A549 (cell line): ENCODE measurements around the gene NFX1. TPM values are rescaled to one million over a fixed set of nuclear protein-coding genes. Genes with fewer than 3 reads are reported as not detected.

Experiments
- BHLHE40 ChIP-seq: IDR thresholded peaks from 2 replicates; pipeline ENCODE4 v1.6.1; 2012; ENCODE audit warnings: low read depth, low read length, inconsistent platforms
- CEBPB ChIP-seq, 2 experiments: fragments of >200 bp in 1 of 2; sonication (Bioruptor Twin) in 1 of 2; formaldehyde crosslinking in 1 of 2; IDR thresholded peaks; 2 replicates each; pipeline ENCODE4 v1.6.1; 2012 to 2016
- CHD2 ChIP-seq: fragments of 150-350 bp; IDR thresholded peaks from 2 replicates; pipeline ENCODE4 v1.6.1; 2014; ENCODE audit warnings: low read length; ENCODE audit not compliant: partially characterized antibody
- CHD4 ChIP-seq: fragments of 200-600 bp; sonication (generic); IDR thresholded peaks from 2 replicates; pipeline ENCODE4 v1.6.1; 2016; ENCODE audit warnings: antibody characterized with exemption, mild to moderate bottlenecking, borderline replicate concordance
- CTCF ChIP-seq: fragments of >200 bp; sonication (Bioruptor Twin); formaldehyde crosslinking; IDR thresholded peaks from 3 replicates; pipeline ENCODE4 v1.5.1; 2016
- E2F6 ChIP-seq: IDR thresholded peaks from 2 replicates; pipeline ENCODE4 v1.6.1; 2012; ENCODE audit warnings: low read depth, borderline replicate concordance
- EHF ChIP-seq: fragments of 250-450 bp; sonication (Bioruptor Pico); IDR thresholded peaks from 2 replicates; pipeline ENCODE4 v1.5.0; 2020; ENCODE audit warnings: mild to moderate bottlenecking
- EP300 ChIP-seq, 2 experiments: fragments of >200 bp; sonication (Bioruptor Twin); formaldehyde crosslinking; IDR thresholded peaks; 2 replicates in 1 of 2; 3 replicates in 1 of 2; pipeline ENCODE4 v1.6.1; 2016 to 2017
- FOSL2 ChIP-seq, 2 experiments: fragments of 450-650 bp in 1 of 2; fragments of >200 bp in 1 of 2; sonication (Bioruptor Twin) in 1 of 2; formaldehyde crosslinking; IDR thresholded peaks; 2 replicates each; pipeline versions ENCODE4 v1.5.0 to v1.6.1; 2016 to 2020; ENCODE audit warnings: mild to moderate bottlenecking in 1 of 2, moderate library complexity in 1 of 2
- FOXS1 ChIP-seq: fragments of 250-450 bp; sonication (Bioruptor Pico); IDR thresholded peaks from 2 replicates; pipeline ENCODE4 v1.5.0; 2020; ENCODE audit warnings: mild to moderate bottlenecking, moderate library complexity
- GATA3 ChIP-seq: IDR thresholded peaks from 2 replicates; pipeline ENCODE4 v1.6.1; 2012; ENCODE audit warnings: borderline replicate concordance
- HDAC2 ChIP-seq: fragments of 200-600 bp; sonication (generic); IDR thresholded peaks from 2 replicates; pipeline ENCODE4 v1.6.1; 2016
- HOXB13 ChIP-seq: fragments of 250-450 bp; sonication (Bioruptor Pico); IDR thresholded peaks from 2 replicates; pipeline ENCODE4 v1.5.0; 2020; ENCODE audit warnings: low read depth, mild to moderate bottlenecking, moderate library complexity
- JUN ChIP-seq, 2 experiments: fragments of >200 bp; sonication (Bioruptor Twin); formaldehyde crosslinking; IDR thresholded peaks; 2 replicates in 1 of 2; 3 replicates in 1 of 2; pipeline ENCODE4 v1.6.1; 2016 to 2017
- KDM5A ChIP-seq: fragments of 200-600 bp; sonication (generic); IDR thresholded peaks from 2 replicates; pipeline ENCODE4 v1.6.1; 2016; ENCODE audit warnings: antibody characterized with exemption, mild to moderate bottlenecking
- NR3C1 ChIP-seq: fragments of >200 bp; sonication (Bioruptor Twin); formaldehyde crosslinking; IDR thresholded peaks from 3 replicates; pipeline ENCODE4 v1.6.1; 2017
- RARB ChIP-seq: fragments of 250-450 bp; sonication (Bioruptor Pico); IDR thresholded peaks from 2 replicates; pipeline ENCODE4 v1.8.0; 2021; ENCODE audit warnings: mild to moderate bottlenecking, moderate library complexity
- RCOR1 ChIP-seq: fragments of 150-350 bp; IDR thresholded peaks from 2 replicates; pipeline ENCODE4 v1.6.1; 2014; ENCODE audit warnings: antibody characterized with exemption, low read length, low read depth
- REST ChIP-seq: fragments of 200-600 bp; sonication (generic); IDR thresholded peaks from 2 replicates; pipeline ENCODE4 v1.6.1; 2016; ENCODE audit warnings: antibody characterized with exemption, mild to moderate bottlenecking, moderate library complexity
- TP53 ChIP-seq: fragments of 250-450 bp; sonication (Bioruptor Pico); IDR thresholded peaks from 2 replicates; pipeline ENCODE4 v1.5.0; 2021; ENCODE audit warnings: mild to moderate bottlenecking, moderate library complexity
- ZC3H11A ChIP-seq: fragments of 450-650 bp; IDR thresholded peaks from 2 replicates; pipeline ENCODE4 v1.6.1; 2014; ENCODE audit warnings: antibody characterized with exemption, mild to moderate bottlenecking
- ZFP36 ChIP-seq: fragments of 450-650 bp; IDR thresholded peaks from 2 replicates; pipeline ENCODE4 v1.6.1; 2014; ENCODE audit warnings: borderline replicate concordance; ENCODE audit not compliant: partially characterized antibody
- ZNF302 ChIP-seq: fragments of 250-450 bp; sonication (Bioruptor Pico); IDR thresholded peaks from 2 replicates; pipeline ENCODE4 v1.9.0; 2021; ENCODE audit warnings: inconsistent platforms, mild to moderate bottlenecking, moderate library complexity
- polyA plus RNA-seq, 4 experiments: library from polyadenylated mRNA; depleted of rRNA in 3 of 4; stranded (reverse); fragments of >200 nt; fragmentation: RNase III in 1 of 4; extraction: RNeasy Plus Mini Kit Qiagen cat#74134 plus additional on column Dnase treatment in 1 of 4; gene quantifications; 2 replicates in 3 of 4; 3 replicates in 1 of 4; pipeline ENCODE4 v1.2.3, GENCODE V29; 2011 to 2017
- TF ChIP-seq, protein P1 (sequence below): fragments of 450-650 bp; IDR thresholded peaks from 2 replicates; pipeline ENCODE4 v1.6.1; 2014; ENCODE audit warnings: antibody characterized with exemption
- TF ChIP-seq, protein P2 (sequence below): IDR thresholded peaks from 2 replicates; pipeline ENCODE4 v1.6.1; 2012
- TF ChIP-seq, protein P3 (sequence below): fragments of >200 bp; sonication (Bioruptor Twin); formaldehyde crosslinking; IDR thresholded peaks from 2 replicates; pipeline ENCODE4 v1.6.1; 2016

The NFX1 gene
- polyA plus RNA-seq, 2 of the 4 experiments (the other 2 are of a cell fraction), result 24.8 to 41.2 TPM

DNA sequence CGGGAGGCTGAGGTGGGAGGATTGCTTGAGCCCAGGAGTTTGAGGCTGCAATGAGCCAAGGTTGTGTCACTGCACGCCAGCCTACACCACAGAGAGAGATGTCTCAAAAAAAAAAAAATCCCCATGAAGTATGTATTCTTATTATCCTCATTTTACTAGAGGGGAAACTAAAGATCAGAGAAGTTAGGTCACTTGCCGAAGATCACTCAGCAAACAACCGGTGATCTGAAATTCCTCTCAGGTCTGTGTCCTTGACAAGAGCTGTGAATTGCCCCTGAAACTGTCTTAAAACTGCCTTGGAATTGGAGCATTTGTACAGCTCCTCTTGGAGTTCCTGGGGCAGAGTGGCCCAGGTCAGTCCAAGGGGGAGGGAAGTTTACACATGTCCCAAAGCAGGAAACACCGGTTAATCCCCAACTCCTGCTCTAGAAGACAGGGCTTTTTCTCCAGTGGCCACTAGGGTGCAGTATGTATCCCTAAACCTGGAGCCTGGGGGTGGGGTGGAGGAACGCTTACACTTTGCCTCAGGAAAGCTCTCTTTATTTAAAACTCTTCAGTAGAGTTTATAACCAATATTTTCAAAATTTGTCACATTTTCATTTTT lies 84.4 kb downstream of the NFX1 start (continued):
- TF ChIP-seq REST, result no peak
- no peak for TF ChIP-seq E2F6
- no peak for TF ChIP-seq ZNF302
- peak; percentile 49 for TF ChIP-seq ZFP36
- no peak for TF ChIP-seq FOXS1
- TF ChIP-seq BHLHE40, result no peak
- no peak for TF ChIP-seq HOXB13 (CRISPR knock-in tag)
- TF ChIP-seq ZC3H11A, result no peak
- no peak for TF ChIP-seq GATA3
- no peak for TF ChIP-seq FOSL2 (IDR thresholded peaks at IDR 0.05)
- TF ChIP-seq FOSL2 (CRISPR knock-in tag; IDR thresholded peaks at IDR 0.05), result no peak
- TF ChIP-seq RCOR1, result no peak
- no peak for TF ChIP-seq RARB (CRISPR knock-in tag)
- TF ChIP-seq, protein P1, sequence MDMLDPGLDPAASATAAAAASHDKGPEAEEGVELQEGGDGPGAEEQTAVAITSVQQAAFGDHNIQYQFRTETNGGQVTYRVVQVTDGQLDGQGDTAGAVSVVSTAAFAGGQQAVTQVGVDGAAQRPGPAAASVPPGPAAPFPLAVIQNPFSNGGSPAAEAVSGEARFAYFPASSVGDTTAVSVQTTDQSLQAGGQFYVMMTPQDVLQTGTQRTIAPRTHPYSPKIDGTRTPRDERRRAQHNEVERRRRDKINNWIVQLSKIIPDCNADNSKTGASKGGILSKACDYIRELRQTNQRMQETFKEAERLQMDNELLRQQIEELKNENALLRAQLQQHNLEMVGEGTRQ, result no peak
- no peak for TF ChIP-seq CEBPB (IDR thresholded peaks at IDR 0.05)
- TF ChIP-seq EP300 (IDR thresholded peaks at IDR 0.05), result no peak
- peak; percentile 39 for TF ChIP-seq CHD2
- TF ChIP-seq CHD4, result no peak
- TF ChIP-seq, protein P2, sequence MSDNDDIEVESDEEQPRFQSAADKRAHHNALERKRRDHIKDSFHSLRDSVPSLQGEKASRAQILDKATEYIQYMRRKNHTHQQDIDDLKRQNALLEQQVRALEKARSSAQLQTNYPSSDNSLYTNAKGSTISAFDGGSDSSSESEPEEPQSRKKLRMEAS, result 0 out of 2 replicates have a peak, but pooled peaks have one; percentile 15
- peak; percentile 90 for TF ChIP-seq CTCF
- TF ChIP-seq KDM5A, result no peak
- TF ChIP-seq NR3C1, result no peak
- no peak for TF ChIP-seq EHF (CRISPR knock-in tag)
- TF ChIP-seq, protein P3, sequence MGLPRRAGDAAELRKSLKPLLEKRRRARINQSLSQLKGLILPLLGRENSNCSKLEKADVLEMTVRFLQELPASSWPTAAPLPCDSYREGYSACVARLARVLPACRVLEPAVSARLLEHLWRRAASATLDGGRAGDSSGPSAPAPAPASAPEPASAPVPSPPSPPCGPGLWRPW, result no peak
- TF ChIP-seq TP53 (CRISPR knock-in tag), result no peak
- TF ChIP-seq HDAC2, result no peak
- no peak for TF ChIP-seq JUN (IDR thresholded peaks at IDR 0.05)
